Activated CD4-positive, alpha-beta T cell treated with anti-CD3 and anti-CD28 coated beads, Interleukin-2, amount 50 U/mL, for 48 hours (primary cell): Measurements from ENCODE around the gene C1orf216.
"Not testable (repeated sequence)": the region's sequence is repeated elsewhere in the genome, so short reads cannot be mapped to it uniquely, and the experiment has no call there.

Experiments
- DNase-seq, 2 experiments: peaks; one replicate each; pipeline ENCODE4 v3.0.0-alpha.2; 2020

The C1orf216 gene

GRCh38 chr1:35718492-35719336 lies at the start of gene C1orf216:
Gene C1orf216 (minus strand): TSS chr1:35718884. CDS start chr1:35716321, 2,563 bp downstream.
- peak; percentile 78 to 84 for DNase-seq

- no peak for DNase-seq
These were observed 45.6 kb upstream of the C1orf216 start for GRCh38 chr1:35764283-35764682.

- no peak for DNase-seq
These were observed 44.5 kb upstream of the C1orf216 start for GRCh38 chr1:35763201-35763600.

- no peak for DNase-seq
These were observed 43.5 kb upstream of the C1orf216 start for GRCh38 chr1:35762141-35762540.

GRCh38 chr1:35756064-35756463 lies 37.4 kb upstream of the C1orf216 start:
- no peak for DNase-seq

- no peak for DNase-seq
These were observed 35.1 kb upstream of the C1orf216 start for GRCh38 chr1:35753626-35754260.

- DNase-seq, result no peak
These were observed 29.6 kb upstream of the C1orf216 start for GRCh38 chr1:35748326-35748725.

GRCh38 chr1:35745124-35745730 lies 26.5 kb upstream of the C1orf216 start:
- no peak for DNase-seq

- no peak for DNase-seq
These were observed 18.4 kb upstream of the C1orf216 start for GRCh38 chr1:35737120-35737519.

GRCh38 chr1:35727434-35728040 lies 8.9 kb upstream of the C1orf216 start:
- DNase-seq, result no peak

- DNase-seq, result peak; percentile 37 to 40
These were observed 8.1 kb upstream of the C1orf216 start for GRCh38 chr1:35726450-35727433.

GRCh38 chr1:35725596-35725995 lies 6.9 kb upstream of the C1orf216 start:
- no peak for DNase-seq

GRCh38 chr1:35717911-35718476 lies 690 bp downstream of the C1orf216 start:
- DNase-seq, result peak; percentile 15 to 33

GRCh38 chr1:35715568-35716002 lies 3.1 kb downstream of the C1orf216 start:
- peak; percentile 83 to 87 for DNase-seq

GRCh38 chr1:35714921-35715567 lies 3.6 kb downstream of the C1orf216 start:
- no peak for DNase-seq

GRCh38 chr1:35711098-35711497 lies 7.6 kb downstream of the C1orf216 start:
- DNase-seq, result not testable (repeated sequence)

- DNase-seq, result no peak
These were observed 9.7 kb downstream of the C1orf216 start for GRCh38 chr1:35708952-35709351.

GRCh38 chr1:35708441-35708921 lies 10.2 kb downstream of the C1orf216 start:
- DNase-seq, result peak; percentile 34 to 39

GRCh38 chr1:35707601-35708440 lies 10.9 kb downstream of the C1orf216 start:
- peak; percentile 30 to 42 for DNase-seq
